GM23338 (cell line): Measurements from ENCODE around the gene KDM4B. TPM values are rescaled to one million over a fixed set of nuclear protein-coding genes. Genes with fewer than 3 reads are reported as not detected.

Experiments
- ATAC-seq: fragments of 200-7000 bp; cut with Tn5 transposase; 3 replicates; pipeline ENCODE4 v1.9.1; 2020
- DNase-seq: peaks from one replicate; pipeline ENCODE4 v3.0.0-alpha.2; 2015; ENCODE audit warnings: low spot score
- H2AFZ ChIP-seq: fragments of 200-600 bp; sonication (generic); 2 replicates; pipeline ENCODE4 v1.8.0; 2016; ENCODE audit warnings: antibody characterized with exemption, mild to moderate bottlenecking, moderate library complexity
- H3F3A ChIP-seq: fragments of 200-600 bp; sonication (generic); replicated peaks from 2 replicates; pipeline ENCODE4 v1.8.0; 2017; ENCODE audit warnings: antibody characterized with exemption, mixed run types, low read depth
- H3K27ac ChIP-seq: fragments of 200-600 bp; sonication (generic); 2 replicates; pipeline ENCODE4 v1.6.1; 2016; ENCODE audit warnings: low read depth
- H3K27me3 ChIP-seq: fragments of 200-600 bp; sonication (generic); 2 replicates; pipeline ENCODE4 v1.8.0; 2016; ENCODE audit warnings: mild to moderate bottlenecking, mixed run types, moderate library complexity; ENCODE audit not compliant: insufficient read depth
- H3K36me3 ChIP-seq: fragments of 200-600 bp; sonication (generic); 2 replicates; pipeline ENCODE4 v1.8.0; 2016; ENCODE audit warnings: mild to moderate bottlenecking; ENCODE audit not compliant: insufficient read depth
- H3K4me1 ChIP-seq: fragments of 200-600 bp; sonication (generic); 2 replicates; pipeline ENCODE4 v1.8.0; 2016; ENCODE audit warnings: mild to moderate bottlenecking, moderate library complexity; ENCODE audit not compliant: insufficient read depth
- H3K4me2 ChIP-seq: fragments of 200-600 bp; sonication (generic); 2 replicates; pipeline ENCODE4 v1.7.1; 2017; ENCODE audit warnings: mixed run types
- H3K4me3 ChIP-seq: fragments of 200-600 bp; sonication (generic); 2 replicates; pipeline ENCODE4 v1.6.1; 2016; ENCODE audit warnings: mixed run types
- H3K79me2 ChIP-seq: fragments of 200-600 bp; sonication (generic); replicated peaks from 2 replicates; pipeline ENCODE4 v1.8.0; 2017; ENCODE audit warnings: mild to moderate bottlenecking; ENCODE audit not compliant: insufficient read depth
- H3K9me2 ChIP-seq: fragments of 200-600 bp; sonication (generic); 2 replicates; pipeline ENCODE4 v1.8.0; 2017; ENCODE audit not compliant: insufficient read depth
- H4K20me1 ChIP-seq: fragments of 200-600 bp; sonication (generic); replicated peaks from 2 replicates; pipeline ENCODE4 v1.8.0; 2017; ENCODE audit warnings: mild to moderate bottlenecking; ENCODE audit not compliant: insufficient read depth
- H3K27ac Mint-ChIP-seq: 2 replicates; pipeline ENCODE4 v1.8.0; 2020; ENCODE audit warnings: inconsistent platforms, mild to moderate bottlenecking, moderate library complexity, mixed read lengths
- H3K27me3 Mint-ChIP-seq: 3 replicates; pipeline ENCODE4 v1.8.0; 2022; ENCODE audit warnings: low read depth, mild to moderate bottlenecking, moderate library complexity, mixed read lengths, inconsistent platforms; ENCODE audit not compliant: insufficient read depth, poor library complexity
- H3K36me3 Mint-ChIP-seq: 3 replicates; pipeline ENCODE4 v1.8.0; 2021; ENCODE audit warnings: low read depth, mild to moderate bottlenecking, inconsistent platforms, moderate library complexity, mixed read lengths
- H3K4me1 Mint-ChIP-seq: 3 replicates; pipeline ENCODE4 v1.8.0; 2020; ENCODE audit warnings: mild to moderate bottlenecking, inconsistent platforms, mixed read lengths
- H3K4me3 Mint-ChIP-seq: 3 replicates; pipeline ENCODE4 v1.8.0; 2021; ENCODE audit warnings: moderate library complexity, mild to moderate bottlenecking, inconsistent platforms, mixed read lengths
- H3K9me3 Mint-ChIP-seq: 3 replicates; pipeline ENCODE4 v1.8.0; 2020; ENCODE audit warnings: moderate library complexity, mild to moderate bottlenecking, inconsistent platforms, mixed read lengths
- CREB1 ChIP-seq: fragments of 250-450 bp; sonication (Bioruptor Pico); IDR thresholded peaks from 2 replicates; pipeline ENCODE4 v1.5.0; 2020; ENCODE audit warnings: low read depth, mild to moderate bottlenecking, moderate library complexity
- EZH2 ChIP-seq: fragments of 200-600 bp; sonication (generic); IDR thresholded peaks from one replicate; pipeline ENCODE4 v1.8.0; 2017; ENCODE audit warnings: antibody characterized with exemption, mild to moderate bottlenecking, low read depth; ENCODE audit not compliant: unreplicated experiment
- EZH2phosphoT487 ChIP-seq: fragments of 200-600 bp; sonication (generic); IDR thresholded peaks from one replicate; pipeline ENCODE4 v1.8.1; 2018; ENCODE audit warnings: antibody characterized with exemption; ENCODE audit not compliant: unreplicated experiment
- JUNB ChIP-seq: IDR thresholded peaks from one replicate; pipeline ENCODE4 v1.6.1; 2016; ENCODE audit warnings: antibody characterized with exemption; ENCODE audit not compliant: unreplicated experiment
- NANOG ChIP-seq: IDR thresholded peaks from 2 replicates; pipeline ENCODE4 v1.6.1; 2016; ENCODE audit warnings: antibody characterized with exemption, borderline replicate concordance
- POLR2AphosphoS5 ChIP-seq: IDR thresholded peaks from 2 replicates; pipeline ENCODE4 v1.6.1; 2016; ENCODE audit warnings: antibody characterized with exemption, low read depth
- STAT1 ChIP-seq: IDR thresholded peaks from one replicate; pipeline ENCODE4 v1.6.1; 2016; ENCODE audit warnings: antibody characterized with exemption; ENCODE audit not compliant: unreplicated experiment
- ZNF114 ChIP-seq: fragments of 250-450 bp; sonication (Bioruptor Pico); IDR thresholded peaks from 2 replicates; pipeline ENCODE4 v1.5.0; 2020; ENCODE audit warnings: mild to moderate bottlenecking, moderate library complexity
- ZNF331 ChIP-seq: fragments of 250-450 bp; sonication (Bioruptor Pico); IDR thresholded peaks from 2 replicates; pipeline ENCODE4 v1.5.0; 2020; ENCODE audit warnings: low read depth, mild to moderate bottlenecking, moderate library complexity
- ZNF462 ChIP-seq: fragments of 250-450 bp; sonication (Bioruptor Pico); IDR thresholded peaks from 2 replicates; pipeline ENCODE4 v1.5.0; 2020; ENCODE audit warnings: mild to moderate bottlenecking, moderate library complexity
- polyA plus RNA-seq: library from polyadenylated mRNA; unstranded; fragments of >200 nt; fragmentation: Nextera tagmentation; extraction: Ambion mirVana; gene quantifications from 2 replicates; pipeline ENCODE4 v1.2.1, GENCODE V29; 2016
- total RNA-seq: library from RNA; depleted of rRNA; stranded (reverse); fragments of >200 nt; shearing (Covaris generic); gene quantifications from 2 replicates; pipeline ENCODE4 v1.2.3, GENCODE V29; 2014
- TF ChIP-seq, protein P1 (sequence below): IDR thresholded peaks from 2 replicates; pipeline ENCODE4 v1.6.1; 2016; ENCODE audit warnings: antibody characterized with exemption
- TF ChIP-seq, protein P2 (sequence below), 2 experiments: fragments of 200-600 bp in 1 of 2; sonication (generic) in 1 of 2; conservative IDR thresholded peaks; 2 replicates each; pipeline versions ENCODE4 v1.5.1 to v1.6.1; 2016 to 2017; ENCODE audit warnings: antibody characterized with exemption in 2 of 2, low read depth in 2 of 2, mild to moderate bottlenecking in 2 of 2, moderate library complexity in 1 of 2
- TF ChIP-seq, protein P3 (sequence below): IDR thresholded peaks from one replicate; pipeline ENCODE4 v1.6.1; 2018; ENCODE audit warnings: antibody characterized with exemption; ENCODE audit not compliant: unreplicated experiment

Gene KDM4B
- total and polyA plus RNA-seq, 2 experiments from 2014 or later = 9.1 to 27.6 TPM

GRCh38 chr19:5125376-5125775 lies 156.5 kb downstream of the KDM4B start:
- Histone ChIP-seq H3K79me2 (no peaks in the 10 kb centered on the region), H3K36me3 (no peaks in the 10 kb centered on the region), H3K27me3 (no peaks in the 10 kb centered on the region), H4K20me1 (no peaks in the 10 kb centered on the region), H3K27ac (peak overlapping the region; percentile 90), H3F3A (no peaks in the 10 kb centered on the region; the same call in 1 of the 2 replicates), H3K9me2 (no peaks in the 10 kb centered on the region), H3K4me2 (no peak overlapping the region), H3K4me1 (peaks cover 25% of the 10 kb centered on the region), H2AFZ (no peak overlapping the region), H3K4me3 (no peak overlapping the region)
- DNase-seq = no peak
- TF ChIP-seq POLR2AphosphoS5 (no peak), ZNF331 (CRISPR knock-in tag) (no peak), ZNF114 (CRISPR knock-in tag) (no peak), NANOG (no peak), ZNF462 (CRISPR knock-in tag) (no peak), STAT1 (no peak), EZH2phosphoT487 (no peak), EZH2 (no peak), CREB1 (no peak), JUNB (no peak)
- TF ChIP-seq, protein P1, sequence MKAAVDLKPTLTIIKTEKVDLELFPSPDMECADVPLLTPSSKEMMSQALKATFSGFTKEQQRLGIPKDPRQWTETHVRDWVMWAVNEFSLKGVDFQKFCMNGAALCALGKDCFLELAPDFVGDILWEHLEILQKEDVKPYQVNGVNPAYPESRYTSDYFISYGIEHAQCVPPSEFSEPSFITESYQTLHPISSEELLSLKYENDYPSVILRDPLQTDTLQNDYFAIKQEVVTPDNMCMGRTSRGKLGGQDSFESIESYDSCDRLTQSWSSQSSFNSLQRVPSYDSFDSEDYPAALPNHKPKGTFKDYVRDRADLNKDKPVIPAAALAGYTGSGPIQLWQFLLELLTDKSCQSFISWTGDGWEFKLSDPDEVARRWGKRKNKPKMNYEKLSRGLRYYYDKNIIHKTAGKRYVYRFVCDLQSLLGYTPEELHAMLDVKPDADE = no peak
- TF ChIP-seq, protein P2, sequence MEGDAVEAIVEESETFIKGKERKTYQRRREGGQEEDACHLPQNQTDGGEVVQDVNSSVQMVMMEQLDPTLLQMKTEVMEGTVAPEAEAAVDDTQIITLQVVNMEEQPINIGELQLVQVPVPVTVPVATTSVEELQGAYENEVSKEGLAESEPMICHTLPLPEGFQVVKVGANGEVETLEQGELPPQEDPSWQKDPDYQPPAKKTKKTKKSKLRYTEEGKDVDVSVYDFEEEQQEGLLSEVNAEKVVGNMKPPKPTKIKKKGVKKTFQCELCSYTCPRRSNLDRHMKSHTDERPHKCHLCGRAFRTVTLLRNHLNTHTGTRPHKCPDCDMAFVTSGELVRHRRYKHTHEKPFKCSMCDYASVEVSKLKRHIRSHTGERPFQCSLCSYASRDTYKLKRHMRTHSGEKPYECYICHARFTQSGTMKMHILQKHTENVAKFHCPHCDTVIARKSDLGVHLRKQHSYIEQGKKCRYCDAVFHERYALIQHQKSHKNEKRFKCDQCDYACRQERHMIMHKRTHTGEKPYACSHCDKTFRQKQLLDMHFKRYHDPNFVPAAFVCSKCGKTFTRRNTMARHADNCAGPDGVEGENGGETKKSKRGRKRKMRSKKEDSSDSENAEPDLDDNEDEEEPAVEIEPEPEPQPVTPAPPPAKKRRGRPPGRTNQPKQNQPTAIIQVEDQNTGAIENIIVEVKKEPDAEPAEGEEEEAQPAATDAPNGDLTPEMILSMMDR (conservative IDR thresholded peaks at IDR 0.05; ENCODE audit: low read depth in 2 of 2) = no peak
- TF ChIP-seq, protein P3, sequence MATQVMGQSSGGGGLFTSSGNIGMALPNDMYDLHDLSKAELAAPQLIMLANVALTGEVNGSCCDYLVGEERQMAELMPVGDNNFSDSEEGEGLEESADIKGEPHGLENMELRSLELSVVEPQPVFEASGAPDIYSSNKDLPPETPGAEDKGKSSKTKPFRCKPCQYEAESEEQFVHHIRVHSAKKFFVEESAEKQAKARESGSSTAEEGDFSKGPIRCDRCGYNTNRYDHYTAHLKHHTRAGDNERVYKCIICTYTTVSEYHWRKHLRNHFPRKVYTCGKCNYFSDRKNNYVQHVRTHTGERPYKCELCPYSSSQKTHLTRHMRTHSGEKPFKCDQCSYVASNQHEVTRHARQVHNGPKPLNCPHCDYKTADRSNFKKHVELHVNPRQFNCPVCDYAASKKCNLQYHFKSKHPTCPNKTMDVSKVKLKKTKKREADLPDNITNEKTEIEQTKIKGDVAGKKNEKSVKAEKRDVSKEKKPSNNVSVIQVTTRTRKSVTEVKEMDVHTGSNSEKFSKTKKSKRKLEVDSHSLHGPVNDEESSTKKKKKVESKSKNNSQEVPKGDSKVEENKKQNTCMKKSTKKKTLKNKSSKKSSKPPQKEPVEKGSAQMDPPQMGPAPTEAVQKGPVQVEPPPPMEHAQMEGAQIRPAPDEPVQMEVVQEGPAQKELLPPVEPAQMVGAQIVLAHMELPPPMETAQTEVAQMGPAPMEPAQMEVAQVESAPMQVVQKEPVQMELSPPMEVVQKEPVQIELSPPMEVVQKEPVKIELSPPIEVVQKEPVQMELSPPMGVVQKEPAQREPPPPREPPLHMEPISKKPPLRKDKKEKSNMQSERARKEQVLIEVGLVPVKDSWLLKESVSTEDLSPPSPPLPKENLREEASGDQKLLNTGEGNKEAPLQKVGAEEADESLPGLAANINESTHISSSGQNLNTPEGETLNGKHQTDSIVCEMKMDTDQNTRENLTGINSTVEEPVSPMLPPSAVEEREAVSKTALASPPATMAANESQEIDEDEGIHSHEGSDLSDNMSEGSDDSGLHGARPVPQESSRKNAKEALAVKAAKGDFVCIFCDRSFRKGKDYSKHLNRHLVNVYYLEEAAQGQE = no peak
- Mint-ChIP-seq H3K4me1 (peaks cover 59% of the 10 kb centered on the region), H3K4me3 (no peak overlapping the region), H3K27ac (peak overlapping the region; percentile 89), H3K27me3 (peaks cover 12% of the 10 kb centered on the region), H3K9me3 (no peaks in the 10 kb centered on the region), H3K36me3 (peaks cover 6% of the 10 kb centered on the region; the same call in 1 of the 3 replicates)
- no peak for ATAC-seq
